NCI-H2196 (cell line): ENCODE data around the gene NTM.

Experiments
- DNase-seq: peaks from one replicate; lab custom pipeline; 2025; ENCODE audit not compliant: unreplicated experiment; lab: John Stamatoyannopoulos, UW

Gene NTM

GRCh38 chr11:131808470-131808869, 438.1 kb downstream of the NTM start:
- DNase-seq = no peak

GRCh38 chr11:131809203-131809918, 438.9 kb downstream of the NTM start:
- no peak for DNase-seq

- DNase-seq = no peak
Observed at GRCh38 chr11:131810541-131810940, 440.1 kb downstream of the NTM start.

GRCh38 chr11:131811383-131811782, 441.0 kb downstream of the NTM start:
- DNase-seq = no peak

GRCh38 chr11:131814108-131814507, 443.7 kb downstream of the NTM start:
- DNase-seq = no peak

GRCh38 chr11:131815590-131815989, 445.2 kb downstream of the NTM start:
- no peak for DNase-seq

- no peak for DNase-seq
Observed at GRCh38 chr11:131816051-131816450, 445.6 kb downstream of the NTM start.

GRCh38 chr11:131817687-131818188, 447.3 kb downstream of the NTM start:
- DNase-seq = no peak

GRCh38 chr11:131819865-131820264, 449.4 kb downstream of the NTM start:
- no peak for DNase-seq

GRCh38 chr11:131822506-131822905, 452.1 kb downstream of the NTM start:
- DNase-seq = no peak

GRCh38 chr11:131823772-131824171, 453.4 kb downstream of the NTM start:
- no peak for DNase-seq

GRCh38 chr11:131824771-131825170, 454.4 kb downstream of the NTM start:
- no peak for DNase-seq

- no peak for DNase-seq
Observed at GRCh38 chr11:131827430-131827829, 457.0 kb downstream of the NTM start.

GRCh38 chr11:131829725-131830124, 459.3 kb downstream of the NTM start:
- DNase-seq = no peak

- no peak for DNase-seq
Observed at GRCh38 chr11:131832079-131832478, 461.7 kb downstream of the NTM start.

GRCh38 chr11:131833366-131833765, 463.0 kb downstream of the NTM start:
- no peak for DNase-seq

- DNase-seq = no peak
Observed at GRCh38 chr11:131837562-131837961, 467.1 kb downstream of the NTM start.

- no peak for DNase-seq
Observed at GRCh38 chr11:131838016-131838415, 467.6 kb downstream of the NTM start.

- DNase-seq = no peak
Observed at GRCh38 chr11:131839326-131839725, 468.9 kb downstream of the NTM start.

GRCh38 chr11:131840545-131840944, 470.1 kb downstream of the NTM start:
- no peak for DNase-seq

GRCh38 chr11:131841028-131841427, 470.6 kb downstream of the NTM start:
- DNase-seq = no peak

GRCh38 chr11:131841925-131842635, 471.7 kb downstream of the NTM start:
- DNase-seq = no peak
